GM23248 (cell line): Measurements from ENCODE around the gene POLR1G. TPM values are rescaled to one million over a fixed set of nuclear protein-coding genes. Genes with fewer than 3 reads are reported as not detected.
A peak's percentile ranks its signal among the peaks of the same experiment; 100 is the strongest.

Source experiments
- DNase-seq: peaks from one replicate; pipeline ENCODE4 v3.0.0-alpha.2; 2015
- H2AFZ ChIP-seq: fragments of 200-600 bp; sonication (generic); 2 replicates; pipeline ENCODE4 v1.6.1; 2016; ENCODE audit warnings: antibody characterized with exemption
- H3F3A ChIP-seq: fragments of 200-600 bp; sonication (generic); 2 replicates; pipeline ENCODE4 v1.6.1; 2016; ENCODE audit warnings: mild to moderate bottlenecking, antibody characterized with exemption, mixed run types; ENCODE audit not compliant: insufficient read depth
- H3K27ac ChIP-seq: fragments of 200-600 bp; sonication (generic); 2 replicates; pipeline ENCODE4 v1.5.1; 2016; ENCODE audit warnings: mild to moderate bottlenecking
- H3K27me3 ChIP-seq: fragments of 200-600 bp; sonication (generic); replicated peaks from 2 replicates; pipeline ENCODE4 v1.6.1; 2016; ENCODE audit warnings: mild to moderate bottlenecking; ENCODE audit not compliant: insufficient read depth
- H3K36me3 ChIP-seq: fragments of 200-600 bp; sonication (generic); 2 replicates; pipeline ENCODE4 v1.6.1; 2016; ENCODE audit warnings: low read depth, mild to moderate bottlenecking
- H3K4me1 ChIP-seq: fragments of 200-600 bp; sonication (generic); 2 replicates; pipeline ENCODE4 v1.6.1; 2016; ENCODE audit warnings: mild to moderate bottlenecking; ENCODE audit not compliant: insufficient read depth
- H3K4me2 ChIP-seq: fragments of 200-600 bp; sonication (generic); one replicate; pipeline ENCODE4 v1.6.1; 2016; ENCODE audit warnings: mild to moderate bottlenecking; ENCODE audit not compliant: unreplicated experiment
- H3K4me3 ChIP-seq: fragments of 200-600 bp; sonication (generic); 2 replicates; pipeline ENCODE4 v1.5.1; 2016; ENCODE audit warnings: mild to moderate bottlenecking
- H3K79me2 ChIP-seq: fragments of 200-600 bp; sonication (generic); 2 replicates; pipeline ENCODE4 v1.6.1; 2016; ENCODE audit warnings: mild to moderate bottlenecking; ENCODE audit not compliant: insufficient read depth
- H3K9ac ChIP-seq: fragments of 200-600 bp; sonication (generic); 2 replicates; pipeline ENCODE4 v1.6.1; 2016; ENCODE audit warnings: mild to moderate bottlenecking
- H3K9me2 ChIP-seq: fragments of 200-600 bp; sonication (generic); 2 replicates; pipeline ENCODE4 v1.6.1; 2016; ENCODE audit warnings: mixed run types, mild to moderate bottlenecking, moderate library complexity; ENCODE audit not compliant: insufficient read depth
- H3K9me3 ChIP-seq: fragments of 200-600 bp; sonication (generic); one replicate; pipeline ENCODE4 v1.6.1; 2017; ENCODE audit warnings: low read depth
- H4K20me1 ChIP-seq: fragments of 200-600 bp; sonication (generic); 2 replicates; pipeline ENCODE4 v1.6.0; 2016; ENCODE audit not compliant: insufficient read depth
- EZH2 ChIP-seq: fragments of 200-600 bp; sonication (generic); IDR thresholded peaks from 2 replicates; pipeline ENCODE4 v1.6.1; 2018; ENCODE audit warnings: antibody characterized with exemption, mild to moderate bottlenecking; ENCODE audit not compliant: insufficient read depth, poor library complexity, severe bottlenecking
- EZH2phosphoT487 ChIP-seq: fragments of 200-600 bp; sonication (generic); IDR thresholded peaks from 2 replicates; pipeline ENCODE4 v1.6.1; 2018; ENCODE audit warnings: antibody characterized with exemption, moderate library complexity, mild to moderate bottlenecking, low read depth; ENCODE audit not compliant: insufficient read depth
- WGBS, 2 experiments: methylation state at CpG; one replicate each; pipeline ENCODE4 v1.1.6; 2015 to 2017; ENCODE audit warnings: low lambda C conversion rate in 2 of 2, low coverage in 1 of 2; ENCODE audit errors: missing lambda C conversion rate in 2 of 2; 5-methylcytosine and 5-hydroxymethylcytosine counted together
- in situ Hi-C: fragments of 300-500 bp; cut with MboI; formaldehyde crosslinking; loops from 2 replicates; pipeline ENCODE4 v1.15.0; 2020
- polyA plus RNA-seq: library from polyadenylated mRNA; unstranded; fragments of >200 nt; fragmentation: Nextera tagmentation; extraction: Ambion mirVana; gene quantifications from 2 replicates; pipeline ENCODE4 v1.2.1, GENCODE V29; 2016
- total RNA-seq: library from RNA; depleted of rRNA; stranded (reverse); fragments of >200 nt; shearing (Covaris generic); gene quantifications from 2 replicates; pipeline ENCODE4 v1.2.3, GENCODE V29; 2014

Gene POLR1G
- total and polyA plus RNA-seq, 2 experiments from 2014 or later = 8.8 to 10.8 TPM

DNA sequence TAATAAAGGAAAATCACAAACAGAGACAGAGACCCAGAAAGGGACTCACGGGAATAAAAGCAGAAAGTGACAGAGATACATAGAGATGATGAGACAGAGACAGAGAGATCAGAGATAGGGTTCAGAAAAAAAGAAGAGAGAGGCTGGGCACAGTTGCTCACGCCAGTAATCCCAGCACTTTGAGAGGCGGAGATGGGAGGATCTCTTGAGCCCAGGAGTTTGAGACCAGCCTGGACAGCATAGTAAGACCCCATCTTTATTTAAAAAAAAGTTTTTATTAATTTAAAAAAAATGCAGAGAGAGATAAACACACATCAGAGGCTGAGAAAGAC is 41.9 kb downstream of the POLR1G start:
- H3K9me2 ChIP-seq = no peaks in the 10 kb centered on the region
- peaks cover 11% of the 10 kb centered on the region for H3F3A ChIP-seq
- TF ChIP-seq EZH2 (no peak), EZH2phosphoT487 (no peak)
- H3K9ac ChIP-seq = no peak overlapping the region
- H3K27me3 ChIP-seq = no peaks in the 10 kb centered on the region
- no peak overlapping the region for H3K4me2 ChIP-seq
- DNase-seq = no peak
- no peak overlapping the region for H2AFZ ChIP-seq
- no peak overlapping the region for H3K4me3 ChIP-seq
- in situ Hi-C loops = no loop called here
- H3K4me1 ChIP-seq = no peaks in the 10 kb centered on the region
- no peaks in the 10 kb centered on the region for H3K36me3 ChIP-seq
- no peaks in the 10 kb centered on the region for H4K20me1 ChIP-seq
- no peaks in the 10 kb centered on the region for H3K79me2 ChIP-seq
- H3K27ac ChIP-seq = no peak overlapping the region
- H3K9me3 ChIP-seq = no peaks in the 10 kb centered on the region
- WGBS, 2 experiments = 84 to 94% methylated on average over 3 of the region's 3 CpGs

DNA sequence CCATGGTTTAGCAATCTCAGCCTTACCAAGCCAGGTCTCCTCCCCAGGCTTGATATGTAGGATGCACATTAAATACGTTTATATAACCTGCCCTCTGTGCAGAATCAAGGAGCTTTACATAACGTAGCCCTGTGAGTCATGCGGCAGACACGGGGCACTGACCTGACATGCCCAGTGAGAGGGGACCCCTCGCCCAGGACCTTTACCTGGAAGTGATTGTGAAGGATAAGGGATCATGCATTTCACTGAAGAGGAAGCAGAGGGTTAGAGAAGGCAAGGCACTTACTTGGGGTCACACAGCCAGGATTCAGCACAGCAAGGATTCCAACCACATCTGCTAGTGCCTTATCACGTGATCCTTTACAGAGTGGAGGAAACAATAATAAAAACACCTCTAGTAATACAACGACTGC is 42.4 kb downstream of the POLR1G start:
- Histone ChIP-seq H3K36me3 (no peaks in the 10 kb centered on the region), H3K9me2 (no peaks in the 10 kb centered on the region), H3K9me3 (no peaks in the 10 kb centered on the region), H4K20me1 (no peaks in the 10 kb centered on the region), H3K79me2 (no peaks in the 10 kb centered on the region), H3K9ac (no peak overlapping the region), H3F3A (peaks cover 12% of the 10 kb centered on the region), H3K4me3 (no peak overlapping the region), H3K4me1 (no peaks in the 10 kb centered on the region), H2AFZ (no peak overlapping the region), H3K27ac (no peak overlapping the region), H3K4me2 (no peak overlapping the region), H3K27me3 (no peaks in the 10 kb centered on the region)
- WGBS, 2 experiments = 49 to 58% methylated on average over 7 of the region's 7 CpGs
- in situ Hi-C loops = no loop called here
- peak; percentile 27 for DNase-seq
- TF ChIP-seq EZH2 = no peak
- TF ChIP-seq EZH2phosphoT487 = no peak

DNA sequence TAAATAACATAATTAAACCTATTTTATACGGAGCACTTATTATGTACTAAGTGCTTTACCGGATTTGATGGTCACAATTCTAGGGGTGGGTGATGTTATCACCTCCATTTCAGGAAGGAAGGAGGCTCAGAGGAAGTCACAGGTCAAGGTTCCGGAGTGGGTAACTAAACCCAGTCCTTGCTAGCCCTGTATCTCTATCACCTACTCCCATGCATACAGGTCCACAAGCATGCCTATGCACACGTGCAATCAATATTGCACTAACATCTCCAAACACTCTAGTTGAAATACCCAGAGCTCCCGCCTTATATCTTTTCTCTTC is 43.5 kb downstream of the POLR1G start:
- Histone ChIP-seq H3K9me2 (no peaks in the 10 kb centered on the region), H3K79me2 (no peaks in the 10 kb centered on the region), H3F3A (peaks cover 18% of the 10 kb centered on the region), H3K27ac (peak overlapping the region; percentile 98), H3K4me3 (peak overlapping the region; percentile 80), H2AFZ (peak overlapping the region; percentile 61), H3K4me2 (peak overlapping the region; percentile 88), H3K4me1 (peaks cover 5% of the 10 kb centered on the region), H3K9me3 (no peaks in the 10 kb centered on the region), H3K27me3 (no peaks in the 10 kb centered on the region), H3K9ac (peak overlapping the region; percentile 99), H4K20me1 (no peaks in the 10 kb centered on the region), H3K36me3 (no peaks in the 10 kb centered on the region)
- no peak for DNase-seq
- TF ChIP-seq EZH2 (no peak), EZH2phosphoT487 (no peak)
- in situ Hi-C loops = no loop called here
- WGBS, 2 experiments = 26 to 27% methylated on average over 5 of the region's 5 CpGs

DNA sequence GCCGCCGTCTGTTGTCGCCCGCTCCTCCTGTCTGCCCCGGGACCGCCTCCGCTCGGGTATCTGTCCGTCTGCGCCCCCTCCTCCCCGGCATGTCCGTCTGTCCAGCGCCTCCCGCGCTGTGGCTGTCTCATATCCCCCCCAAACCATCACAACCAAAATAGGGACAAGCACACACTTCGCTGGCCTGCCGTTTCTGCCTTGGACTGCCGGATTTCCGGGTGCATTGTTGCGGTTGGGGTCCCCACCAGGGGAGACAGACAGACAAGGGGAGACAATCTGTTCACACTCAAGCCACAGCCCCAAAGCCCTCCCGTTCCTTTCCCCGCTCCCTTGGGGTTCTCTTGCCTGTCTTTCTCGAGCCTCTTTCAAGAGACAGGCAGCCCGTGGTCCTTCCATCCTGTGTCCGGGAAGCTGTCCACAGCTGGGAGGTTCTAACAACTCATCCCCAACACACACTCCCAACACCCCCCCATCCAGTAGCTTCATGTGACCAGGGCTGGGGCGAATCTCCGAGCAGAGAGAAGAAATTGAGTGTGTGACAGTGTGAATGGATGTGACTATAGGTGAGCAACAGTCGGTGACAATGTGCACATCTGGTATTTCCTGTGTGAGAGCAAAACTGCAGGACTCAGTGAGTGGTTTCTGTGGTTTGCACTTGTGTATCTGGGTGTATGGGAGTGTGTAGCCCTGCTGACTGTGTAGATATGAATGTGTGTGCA is 44.8 kb downstream of the POLR1G start:
- in situ Hi-C loops = no loop called here
- H4K20me1 ChIP-seq = no peaks in the 10 kb centered on the region
- H3K27ac ChIP-seq = peak overlapping the region; percentile 94
- WGBS, 2 experiments = 3 to 5% methylated on average over 19 to 28 of the region's 28 CpGs
- peak overlapping the region; percentile 81 for H3K4me2 ChIP-seq
- H3K27me3 ChIP-seq = no peaks in the 10 kb centered on the region
- H3K9me3 ChIP-seq = no peaks in the 10 kb centered on the region
- TF ChIP-seq EZH2 = no peak
- no peak for TF ChIP-seq EZH2phosphoT487
- H3K9me2 ChIP-seq = no peaks in the 10 kb centered on the region
- peak overlapping the region; percentile 99 for H3K9ac ChIP-seq
- H3K79me2 ChIP-seq = no peaks in the 10 kb centered on the region
- peak overlapping the region; percentile 34; the same call in 1 of the 2 replicates for H2AFZ ChIP-seq
- H3K36me3 ChIP-seq = no peaks in the 10 kb centered on the region
- H3F3A ChIP-seq = peaks cover 18% of the 10 kb centered on the region; the same call in 1 of the 2 replicates
- peaks cover 13% of the 10 kb centered on the region for H3K4me1 ChIP-seq
- peak overlapping the region; percentile 80 for H3K4me3 ChIP-seq
- peak; percentile 89 for DNase-seq
